GM19463 (cell line): Measurements from ENCODE around the gene IL22RA2.
"Not testable (repeated sequence)": the region's sequence is repeated elsewhere in the genome, so short reads cannot be mapped to it uniquely, and the experiment has no call there.

Experiments used
- ATAC-seq: cut with Tn5 transposase; IDR thresholded peaks from one replicate; pipeline ENCODE4 v1.9.1; 2021; ENCODE audit warnings: mild to moderate bottlenecking, moderate library complexity; ENCODE audit not compliant: unreplicated experiment

IL22RA2 gene

DNA sequence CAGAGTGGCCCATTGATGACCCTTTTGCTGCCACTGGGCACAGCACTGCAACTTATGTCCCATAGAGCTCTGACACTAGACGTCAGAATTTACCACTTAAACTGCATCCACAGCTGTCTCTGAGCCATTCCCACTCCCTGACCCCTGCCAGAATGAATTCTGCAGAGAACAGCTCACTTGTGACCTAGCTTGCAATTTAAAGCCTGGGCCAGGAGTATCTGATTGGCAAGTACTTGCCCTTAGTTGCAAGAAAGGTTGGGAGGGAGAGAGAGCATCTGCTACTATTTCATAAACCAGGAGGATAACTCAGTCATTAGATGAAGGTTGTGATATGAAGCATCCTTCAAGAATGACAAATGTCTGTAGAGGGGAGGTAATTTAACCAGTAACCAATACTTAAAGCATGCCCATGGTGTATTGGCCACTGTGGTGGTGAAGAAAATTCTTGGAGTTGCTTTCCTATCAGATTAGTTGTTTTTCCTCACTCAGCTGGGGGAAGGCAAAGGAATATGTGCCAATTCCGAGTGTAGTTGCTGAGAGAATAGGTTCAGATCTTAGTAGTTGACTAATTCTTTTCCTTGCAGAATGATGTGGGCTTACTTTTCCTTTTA lies 46.5 kb downstream of the IL22RA2 start:
- ATAC-seq = no peak

DNA sequence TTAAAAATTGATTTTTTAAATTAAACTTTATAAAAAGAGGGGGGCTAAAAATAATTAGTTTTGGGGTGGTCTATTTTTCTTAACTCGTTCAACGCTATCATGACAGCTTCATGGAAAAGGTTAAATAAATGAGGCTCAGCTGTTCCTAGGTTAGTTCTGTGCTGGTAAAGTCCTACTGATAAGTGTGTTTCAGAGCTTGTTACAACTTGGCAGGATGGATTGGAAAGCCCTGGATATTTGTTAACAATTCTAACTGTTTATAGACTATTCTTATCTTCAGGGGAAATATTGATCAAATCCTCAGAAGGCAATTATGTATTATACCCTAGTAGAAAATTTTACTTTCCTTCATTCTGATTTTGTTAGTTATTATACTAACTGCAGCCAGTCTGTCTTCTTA lies 50.4 kb downstream of the IL22RA2 start:
- no peak for ATAC-seq

DNA sequence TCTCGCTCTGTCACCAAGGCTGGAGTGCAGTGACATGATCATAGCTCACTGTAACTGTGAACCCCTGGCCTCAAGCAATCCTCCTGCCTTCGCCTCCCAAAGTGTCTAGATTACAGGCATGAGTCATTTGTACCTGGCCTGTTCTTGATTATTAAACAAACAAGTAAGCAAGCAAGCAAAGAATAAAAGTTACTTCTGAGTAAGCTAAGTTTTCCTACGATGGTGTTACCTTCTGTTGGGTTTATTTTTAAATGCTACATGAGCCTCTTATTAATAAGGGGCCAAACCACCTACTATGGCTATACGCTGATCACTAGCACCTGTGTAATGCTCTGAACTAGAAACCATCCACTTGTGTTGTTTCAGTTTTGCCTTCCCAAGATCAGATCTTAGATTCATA lies 50.8 kb downstream of the IL22RA2 start:
- ATAC-seq = peak; percentile 61

DNA sequence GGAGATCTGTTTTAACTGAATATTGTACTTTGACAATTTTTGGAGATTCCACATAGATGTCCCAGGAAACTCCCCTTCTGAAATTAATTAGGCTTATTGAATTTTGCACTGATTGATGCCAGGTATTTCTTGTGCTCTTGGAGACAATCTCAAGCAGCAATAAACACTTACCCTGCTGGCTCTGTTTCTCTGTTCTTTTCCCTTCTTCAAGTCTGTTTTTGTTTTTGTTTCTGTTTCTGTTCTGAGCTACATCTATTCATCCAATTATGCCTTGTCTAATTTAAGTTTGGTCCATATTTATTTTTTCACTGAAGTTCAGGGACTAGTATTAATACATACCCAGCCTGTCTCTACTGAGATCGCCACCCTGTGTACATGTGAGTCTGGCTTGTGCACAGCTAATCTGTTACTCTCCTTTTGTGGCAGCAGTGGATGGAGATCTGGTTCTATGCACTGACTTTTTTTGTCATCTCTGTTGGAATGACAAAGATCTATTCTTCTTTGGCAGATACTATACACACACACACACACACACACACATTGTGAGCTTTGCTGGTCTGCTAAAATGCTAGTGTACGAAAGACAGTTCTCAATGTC lies 51.9 kb downstream of the IL22RA2 start:
- ATAC-seq = no peak

DNA sequence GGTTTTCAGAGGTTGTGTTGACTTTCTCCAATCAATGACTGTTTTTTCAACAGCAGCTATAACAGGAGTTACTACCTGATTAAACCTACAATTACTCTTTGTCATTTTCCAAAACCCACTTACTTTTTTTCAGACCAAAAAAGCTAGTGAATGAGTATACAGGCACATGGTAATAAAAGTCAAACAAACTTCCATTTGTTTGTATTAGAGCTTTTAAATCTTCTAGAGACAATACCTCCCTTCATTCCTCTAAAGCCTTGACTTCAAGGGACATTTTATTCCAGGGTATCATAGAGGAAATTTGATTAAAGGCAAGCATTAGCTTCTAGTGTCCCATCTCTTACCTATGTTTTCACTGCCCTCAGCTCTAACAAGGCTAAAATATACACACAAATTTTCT lies 52.7 kb downstream of the IL22RA2 start:
- no peak for ATAC-seq

DNA sequence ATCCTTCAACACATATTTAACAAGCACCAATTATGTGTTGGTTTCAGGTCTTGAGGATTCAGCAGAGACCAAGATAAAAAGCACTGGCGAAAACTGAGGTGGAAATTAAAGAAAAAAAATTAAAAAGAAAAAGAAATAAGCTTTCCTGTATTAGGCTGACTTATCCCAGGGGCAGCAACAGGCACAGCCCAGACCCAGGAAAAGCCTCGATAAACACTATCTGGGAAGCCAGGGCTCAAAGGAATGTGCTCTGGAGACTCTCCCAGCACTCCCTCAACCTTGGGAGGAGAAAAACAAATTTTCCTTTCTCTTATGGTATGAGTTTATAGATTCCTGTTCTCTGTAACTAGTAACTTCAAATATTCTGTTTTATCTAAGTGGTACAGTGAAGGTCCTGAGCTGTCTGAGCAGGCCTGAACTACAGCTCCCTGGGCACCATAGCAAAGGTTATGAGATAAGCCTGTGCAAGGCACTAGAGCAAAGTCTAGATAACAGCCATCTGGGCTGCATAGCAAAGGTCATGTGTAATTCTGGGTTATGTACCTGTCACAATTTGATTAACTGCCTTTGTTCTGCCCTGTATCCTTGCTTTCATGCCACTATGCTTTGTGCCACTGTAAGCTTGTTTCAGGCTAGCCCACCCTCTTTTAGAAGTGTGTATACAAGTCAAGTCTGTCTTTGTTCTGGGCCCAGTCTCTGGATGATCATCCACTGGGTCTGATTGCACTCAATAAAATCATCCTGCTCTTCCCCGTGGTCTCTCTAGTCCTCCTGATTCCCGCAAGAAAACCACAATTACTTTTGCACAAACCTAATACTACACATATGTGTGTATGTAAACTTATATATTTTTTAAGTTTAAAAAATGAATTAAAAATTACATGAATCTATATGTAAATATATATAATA lies 54.0 kb downstream of the IL22RA2 start:
- ATAC-seq = no peak

DNA sequence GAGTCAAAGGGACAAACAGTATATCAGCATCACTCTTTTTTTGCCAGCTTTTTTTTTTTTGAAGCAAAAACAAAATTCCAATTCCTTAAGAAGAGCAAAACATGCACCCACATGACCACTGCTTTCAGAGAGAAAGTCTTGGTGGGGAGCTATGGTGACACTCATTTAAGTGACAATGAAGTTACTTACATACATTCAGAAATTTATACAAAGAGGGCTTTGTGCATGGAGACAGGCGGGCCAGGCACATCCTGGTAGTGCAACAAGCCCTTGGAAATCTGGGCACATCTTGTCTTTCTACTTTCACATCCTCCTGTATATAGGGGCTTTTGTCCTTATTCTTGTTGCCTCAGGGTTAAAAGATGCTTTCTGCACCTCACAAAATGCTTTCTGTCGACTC lies 55.9 kb downstream of the IL22RA2 start:
- ATAC-seq = no peak

DNA sequence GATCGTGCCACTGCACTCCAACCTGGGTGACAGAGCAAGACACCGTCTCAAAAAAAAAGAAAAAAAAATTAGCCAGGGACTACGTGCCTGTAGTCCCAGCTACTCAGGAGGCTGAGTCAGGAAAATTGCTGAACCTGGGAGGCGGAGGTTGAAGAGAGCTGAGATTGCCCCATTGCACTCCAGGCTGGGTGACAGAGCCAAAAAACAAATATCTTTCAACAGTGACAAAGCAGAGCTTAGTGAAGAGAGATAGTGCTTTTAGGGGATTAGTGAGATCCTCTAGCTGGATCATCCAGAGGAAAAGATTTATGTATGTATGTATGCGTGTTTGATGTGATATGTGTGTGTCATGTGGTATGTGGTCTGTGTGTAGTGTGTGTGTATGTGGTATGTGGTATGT lies 56.6 kb downstream of the IL22RA2 start:
- no peak for ATAC-seq

DNA sequence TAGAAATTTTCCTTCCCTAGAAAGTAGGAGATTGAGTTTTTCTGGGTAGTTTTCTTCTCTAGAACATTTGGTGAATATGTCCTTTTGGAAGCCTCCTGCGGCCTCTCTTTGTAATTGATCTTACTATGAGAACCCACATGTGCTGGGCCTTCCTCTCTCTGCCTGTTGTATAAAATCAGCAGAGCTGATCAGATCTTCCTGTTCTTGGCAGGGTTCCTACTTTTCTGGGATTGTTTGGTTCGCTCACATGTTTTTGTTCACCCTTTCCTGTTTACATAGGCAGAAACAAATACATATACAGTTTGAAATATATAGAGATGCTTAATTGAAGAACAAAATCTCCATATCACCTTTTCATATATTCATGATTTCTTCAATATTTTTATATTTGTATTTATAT lies 57.8 kb downstream of the IL22RA2 start:
- ATAC-seq = no peak

DNA sequence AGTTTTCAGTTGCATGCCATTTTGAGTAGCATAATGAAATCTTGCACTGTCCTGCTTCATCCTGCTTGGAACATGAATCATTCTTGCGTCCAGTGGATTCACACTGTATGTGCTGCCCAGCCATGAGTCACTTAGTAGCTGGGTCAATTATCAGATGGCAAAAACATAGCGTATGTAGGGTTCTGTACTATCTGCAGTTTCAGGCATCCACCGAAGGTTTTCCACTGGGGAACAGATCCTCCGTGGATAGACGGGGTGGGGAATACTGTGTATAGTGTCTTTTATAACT lies 61.4 kb downstream of the IL22RA2 start:
- ATAC-seq = no peak

DNA sequence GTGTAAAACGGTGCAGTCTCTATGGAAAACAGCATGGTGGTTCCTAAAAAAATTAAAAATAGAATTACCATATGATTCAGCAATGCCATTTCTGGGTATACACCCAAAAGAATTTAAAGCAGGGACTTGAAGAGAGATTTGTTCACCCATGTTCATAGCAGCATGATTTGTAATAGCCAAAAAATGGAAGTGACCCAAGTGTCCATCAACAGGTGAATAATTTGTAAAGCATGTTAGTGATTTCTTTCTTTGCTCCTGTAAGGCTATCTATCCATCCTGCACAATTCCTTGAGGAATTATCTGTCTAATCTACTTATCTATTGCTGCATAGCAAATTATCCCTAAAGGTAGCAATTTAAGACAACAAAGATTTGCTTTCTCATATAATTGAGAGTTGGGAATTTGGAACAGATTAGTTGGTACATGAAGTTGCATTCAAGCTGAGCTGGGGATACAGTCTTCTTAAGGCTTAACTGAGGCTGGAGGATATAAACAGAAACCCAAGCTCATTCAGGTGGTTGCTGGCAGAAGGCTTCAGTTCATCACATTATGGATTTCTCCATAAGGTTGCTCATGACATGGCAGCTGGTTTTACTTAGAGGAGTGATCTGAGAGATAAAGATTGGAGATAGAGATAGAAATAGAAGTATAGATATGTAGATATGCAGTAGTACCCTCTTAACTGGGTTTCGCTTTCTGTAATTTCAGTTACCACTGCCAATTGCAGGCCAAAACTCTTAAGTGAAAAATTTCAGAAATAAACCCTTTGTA lies 62.0 kb downstream of the IL22RA2 start:
- no peak for ATAC-seq

DNA sequence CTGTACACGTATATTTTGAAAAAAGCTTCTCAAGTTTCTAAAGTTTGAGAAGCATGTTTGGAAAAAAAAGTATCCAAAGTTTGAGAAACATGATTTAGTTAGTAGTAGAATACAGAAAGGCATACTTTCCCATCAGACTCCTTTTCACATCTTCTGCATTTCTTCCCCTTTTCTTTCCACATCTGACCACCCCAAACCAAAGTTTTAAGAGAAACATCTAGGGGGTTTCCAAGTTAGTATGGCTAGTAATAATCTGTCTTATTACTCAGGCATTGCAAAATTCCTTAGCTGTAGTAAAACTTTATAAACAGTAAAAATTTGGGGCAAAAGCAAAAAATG lies 65.7 kb downstream of the IL22RA2 start:
- ATAC-seq = no peak

DNA sequence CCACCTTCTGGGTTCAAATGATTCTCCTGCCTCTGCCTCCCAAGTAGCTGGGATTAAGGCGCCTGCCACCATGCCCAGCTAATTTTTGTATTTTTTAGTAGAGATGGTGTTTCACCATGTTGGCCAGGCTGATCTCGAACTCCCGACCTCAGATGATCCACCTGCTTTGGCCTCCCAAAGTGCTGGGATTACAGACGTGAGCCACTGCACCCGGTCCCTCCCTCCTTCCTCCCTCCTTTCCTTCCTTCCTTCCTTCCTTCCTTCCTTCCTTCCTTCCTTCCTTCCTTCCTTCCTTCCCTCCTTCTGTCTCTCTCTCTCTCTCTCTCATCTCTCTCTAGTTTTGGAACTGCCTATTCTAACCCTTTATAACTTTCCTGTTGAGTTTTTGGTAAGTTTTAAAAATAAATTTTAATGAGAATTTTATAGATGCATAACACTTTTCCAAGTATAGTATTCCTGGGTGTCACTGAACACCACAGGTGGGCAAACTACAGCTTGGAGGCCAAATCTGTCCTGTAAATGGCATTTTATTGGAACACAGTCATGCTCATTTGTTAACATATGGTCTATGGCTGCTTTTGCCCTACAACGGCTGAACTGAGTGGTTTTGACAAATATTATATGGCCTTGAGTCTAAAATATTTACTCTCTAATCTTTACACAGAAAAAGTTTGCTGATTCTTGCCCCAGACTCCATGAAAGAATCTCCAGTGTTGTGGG lies 66.2 kb downstream of the IL22RA2 start:
- not testable (repeated sequence) for ATAC-seq

DNA sequence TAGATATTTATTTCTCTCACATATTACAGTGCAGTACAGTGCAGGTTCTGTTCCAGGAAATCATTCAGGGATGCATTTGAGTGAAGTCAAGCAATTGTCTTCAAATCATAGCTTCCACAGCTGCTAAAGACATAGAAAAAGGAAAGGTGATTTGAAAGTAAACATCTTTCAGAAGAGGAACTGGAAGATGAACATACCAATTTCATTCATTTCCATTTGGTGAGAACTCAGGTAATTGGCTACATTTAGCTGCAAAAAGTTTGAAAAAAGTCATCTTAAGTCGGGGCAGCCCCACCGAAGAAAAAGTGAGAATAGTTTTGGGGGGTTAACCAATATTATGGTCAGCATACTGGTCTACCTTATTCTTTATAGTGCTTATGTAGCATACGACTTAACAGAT lies 67.3 kb downstream of the IL22RA2 start:
- ATAC-seq = no peak

DNA sequence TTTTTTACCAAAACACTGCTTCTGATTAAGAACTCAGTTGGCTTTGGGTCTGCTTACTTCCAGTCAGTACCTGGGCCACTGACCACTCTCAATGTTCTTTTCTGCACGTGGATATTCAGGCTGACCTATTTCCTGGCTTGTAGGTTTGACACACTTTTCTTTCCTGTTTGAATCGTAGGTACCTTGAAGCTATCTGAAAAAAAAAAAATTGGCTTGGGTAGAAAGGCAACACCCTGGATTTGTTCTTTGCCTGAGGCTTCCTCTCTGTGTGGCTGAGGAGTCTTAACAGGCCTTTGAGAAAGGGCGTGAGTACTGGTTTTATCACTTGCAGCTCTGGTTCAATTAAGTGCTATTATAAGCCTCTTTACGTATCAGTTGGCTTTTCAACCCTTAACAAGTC lies 68.1 kb downstream of the IL22RA2 start:
- no peak for ATAC-seq

DNA sequence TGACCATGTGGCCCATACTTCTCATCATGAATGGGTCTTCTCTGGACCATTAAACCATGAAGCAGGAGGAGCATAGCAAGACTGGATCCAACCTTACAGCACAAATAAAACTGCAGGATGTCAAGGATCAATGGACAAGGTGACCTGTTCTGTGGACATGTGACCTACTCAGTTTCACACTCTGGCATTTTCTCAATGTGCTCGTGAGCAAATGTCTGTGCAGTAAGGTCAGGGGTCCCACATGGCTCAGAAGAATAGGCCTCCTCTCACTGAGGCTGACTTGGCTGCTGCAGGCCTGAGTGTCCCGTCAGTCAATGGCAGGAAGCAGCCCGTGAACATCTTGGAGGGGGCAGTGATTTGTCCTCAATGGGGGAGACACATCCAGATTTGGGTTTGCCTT lies 68.5 kb downstream of the IL22RA2 start:
- no peak for ATAC-seq

DNA sequence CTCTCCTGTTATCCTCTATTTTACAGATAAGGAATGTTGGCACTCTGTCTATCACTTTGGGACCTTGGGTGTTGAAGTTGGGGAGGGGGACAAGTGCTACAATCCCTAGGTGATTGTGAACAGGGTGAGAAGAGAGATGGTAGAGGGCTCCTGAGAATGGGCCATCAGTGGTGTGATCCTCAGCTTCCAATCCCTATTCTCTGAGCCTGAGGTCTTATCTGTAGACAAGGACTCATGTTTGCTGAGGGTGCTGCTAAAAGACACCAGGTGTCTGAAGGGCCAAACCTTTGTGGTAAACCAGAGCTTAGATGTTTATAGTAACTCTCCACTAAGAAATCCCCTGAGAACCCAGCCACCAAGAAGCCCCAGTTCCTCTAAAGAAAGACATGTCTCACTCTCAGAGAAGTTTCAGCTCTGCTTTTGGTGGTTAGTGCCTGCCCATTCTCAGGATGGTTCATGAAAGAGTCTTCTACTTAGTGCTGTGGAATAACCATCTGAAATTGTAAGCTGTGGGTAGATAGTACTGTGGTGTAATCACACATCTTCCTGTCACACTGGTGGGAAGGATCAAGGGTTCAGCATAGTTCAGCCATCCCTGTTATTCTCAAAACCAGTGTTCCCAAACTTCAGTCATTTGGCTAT lies 70.5 kb downstream of the IL22RA2 start:
- ATAC-seq = peak; percentile 77

DNA sequence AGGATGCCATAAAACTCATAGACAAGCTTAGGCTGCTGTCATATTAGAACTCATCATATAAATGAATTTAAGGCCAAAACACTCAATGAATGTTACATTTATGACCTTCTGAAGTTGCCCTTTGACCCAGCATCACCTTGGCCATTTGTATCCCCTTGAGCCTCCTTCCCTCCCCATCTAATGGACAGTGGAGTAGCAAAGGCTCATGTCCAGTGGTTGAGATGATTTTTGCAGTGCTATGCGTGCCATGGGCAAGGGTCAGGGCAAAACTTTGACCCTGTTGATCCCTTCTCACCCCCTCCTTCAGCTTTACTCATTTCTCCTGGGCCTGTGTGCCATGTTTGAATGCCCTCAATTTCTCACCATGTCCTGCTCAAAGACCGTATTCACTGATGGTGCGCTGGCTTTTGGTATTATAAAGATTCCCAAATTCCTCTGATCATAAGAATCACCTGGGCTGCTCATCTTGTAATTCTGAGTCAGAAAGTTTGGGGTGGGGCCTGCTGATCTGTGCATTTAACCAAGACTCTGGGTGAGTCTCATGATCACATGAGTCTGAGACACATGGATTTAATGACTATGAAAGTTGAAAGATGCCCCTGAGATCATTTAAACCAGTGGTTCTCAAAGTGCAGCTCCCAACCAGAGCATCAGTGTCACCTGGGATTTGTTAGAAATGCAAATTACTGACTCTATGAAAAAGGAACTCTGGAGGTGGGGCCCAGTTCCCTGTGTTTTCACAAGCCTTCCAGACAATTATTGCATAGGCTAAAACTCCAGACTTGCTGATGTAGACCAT lies 71.2 kb downstream of the IL22RA2 start:
- peak; percentile 22 for ATAC-seq

DNA sequence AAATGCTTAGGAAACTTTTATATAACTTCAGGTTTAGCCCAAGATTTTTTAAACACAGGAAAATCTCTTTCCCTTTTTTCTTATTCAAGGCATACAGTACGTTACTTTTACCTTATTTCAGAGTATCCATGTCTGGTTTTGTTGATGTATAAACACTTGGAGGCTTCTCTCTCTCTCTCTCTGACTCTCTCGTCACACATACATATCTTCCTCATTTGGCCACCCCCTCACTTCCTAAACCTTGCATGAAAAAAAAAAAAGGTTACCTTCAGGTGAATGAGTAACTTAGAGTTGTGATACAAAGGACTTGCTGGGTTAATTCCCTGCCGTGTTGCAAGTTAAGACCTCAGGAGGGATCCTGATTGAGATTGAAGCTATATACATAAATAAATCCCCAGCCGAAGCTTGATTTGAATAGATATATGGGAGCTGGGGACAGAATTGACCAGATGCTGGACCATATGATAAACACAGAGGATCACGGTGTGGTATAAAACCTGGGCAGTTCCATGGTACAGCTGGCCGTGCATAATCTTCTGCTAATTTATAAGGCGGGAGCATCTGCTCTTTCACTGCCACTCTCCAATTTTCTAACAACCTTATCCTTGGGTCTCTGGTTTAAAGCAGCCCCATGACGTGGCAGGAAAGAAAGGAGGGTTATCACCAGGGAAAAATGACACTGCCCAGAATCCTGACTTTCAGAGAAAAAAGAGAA lies 73.6 kb downstream of the IL22RA2 start:
- no peak for ATAC-seq
